ENCODE data around the gene RIPK1.

The RIPK1 gene

DNA sequence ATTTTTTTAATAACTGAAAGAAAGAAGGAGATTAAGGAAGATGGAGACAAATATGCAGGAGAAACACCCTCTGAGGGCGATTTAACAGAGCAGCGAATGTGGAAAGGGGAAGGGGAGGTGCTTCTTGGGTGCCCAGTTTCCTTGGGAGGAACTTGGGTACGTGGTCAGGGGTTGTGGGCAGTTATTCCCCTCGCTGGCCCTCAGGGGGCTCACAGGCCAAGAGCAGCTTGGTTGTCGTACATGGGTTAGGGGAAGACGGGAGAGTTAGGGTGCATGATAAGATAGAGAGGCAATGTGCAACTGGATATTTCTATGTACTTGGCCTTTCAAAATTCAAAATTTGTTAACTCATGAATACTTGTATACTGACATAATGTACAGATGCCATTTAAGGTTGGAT lies 96.1 kb downstream of the RIPK1 start:
- peaks cover 41% of the 10 kb centered on the region for H3K4me1 ChIP-seq (ENCODE audit: insufficient read depth, low read length)
- peak overlapping the region; percentile 55 for H3K9ac ChIP-seq (ENCODE audit: low read depth, low read length)
- H3K36me3 ChIP-seq (ENCODE audit: insufficient read depth, low read length), result no peaks in the 10 kb centered on the region
- no peaks in the 10 kb centered on the region for H3K9me3 ChIP-seq (ENCODE audit: control insufficient read depth, insufficient read depth, low read length)
